Breast epithelium (tissue), 3 donors: Measurements from ENCODE around the gene DNM1.

ENCODE experiments used
- CTCF ChIP-seq, 3 donors: fragments of 450-650 bp; IDR thresholded peaks; one replicate each; pipeline ENCODE4 v1.5.1; 2016 to 2017; ENCODE audit warnings: antibody characterized with exemption in 3 of 3, mild to moderate bottlenecking in 3 of 3, moderate library complexity in 3 of 3
- POLR2A ChIP-seq: fragments of 450-650 bp; IDR thresholded peaks from one replicate; pipeline ENCODE4 v1.6.1; 2016; ENCODE audit warnings: antibody characterized with exemption, mild to moderate bottlenecking, moderate library complexity

- TF ChIP-seq POLR2A = no peak
- TF ChIP-seq CTCF (IDR thresholded peaks at IDR 0.05) = no peak
These were observed 63.9 kb downstream of the DNM1 start for GRCh38 chr9:128266868-128267590.
